ENCODE measurements around the gene LPCAT3. TPM values are rescaled to one million over a fixed set of nuclear protein-coding genes. Genes with fewer than 3 reads are reported as not detected.

LPCAT3 gene
- 10.6 and 21.0 TPM in 2 replicates for total RNA-seq

DNA sequence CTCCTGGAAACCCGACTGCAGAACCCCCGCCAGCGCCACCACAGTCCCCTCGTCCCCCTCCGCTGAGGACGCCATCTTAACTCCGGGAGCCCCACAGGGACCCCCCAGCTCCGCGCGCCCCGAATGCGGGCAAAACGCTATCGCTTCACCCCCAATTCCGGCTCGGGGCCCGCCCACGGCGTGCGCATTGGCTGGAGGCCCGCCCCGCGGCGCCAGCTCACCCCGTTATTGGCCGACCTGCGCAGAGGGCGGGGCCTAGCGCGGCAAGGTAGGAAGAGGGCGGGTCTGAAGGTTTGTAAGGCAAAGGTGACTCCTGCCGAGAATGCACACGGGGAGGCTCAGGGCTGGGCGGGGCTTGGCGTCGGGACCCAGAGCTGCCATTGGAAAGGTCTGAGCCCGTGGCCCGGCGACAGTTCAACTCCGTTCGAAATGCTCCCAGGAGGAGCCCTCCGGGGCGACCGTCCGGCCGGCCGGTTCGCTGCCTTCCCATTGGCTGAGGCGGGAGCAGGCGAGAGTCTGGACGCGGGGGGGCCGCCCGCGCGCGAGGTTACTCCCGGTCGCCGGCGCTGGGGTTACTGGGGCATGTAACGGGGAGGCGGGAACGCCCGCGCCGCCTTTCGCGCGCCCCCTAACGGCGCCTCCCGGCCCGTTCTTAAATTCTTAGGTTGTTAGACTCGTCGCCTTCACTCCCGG lies at the start of gene LPCAT3:
TSS of gene LPCAT3 (minus strand) at position 127 of the 693 bp plus-strand sequence. CDS start at position 75, 52 bp downstream.

GRCh38 chr12:7060353-7060954 lies 42.2 kb upstream of the LPCAT3 start, which contains the start of gene C1S:
Gene C1S, plus strand, starts transcription at chr12:7060718. Its CDS starts 1,195 bp downstream, at chr12:7061913.

GRCh38 chr12:6950811-6951540 lies 67.3 kb downstream of the LPCAT3 start, which contains the start of gene PTPN6:
Gene PTPN6, plus strand, starts transcription at chr12:6951356. Its CDS starts 157 bp downstream, at chr12:6951513.

GRCh38 chr12:6943722-6944380 lies 74.4 kb downstream of the LPCAT3 start, which contains the start of the genes C12orf57 and RNU7-1:
Gene C12orf57, plus strand, starts transcription at chr12:6944022. Its CDS starts 100 bp downstream, at chr12:6944122.
Gene RNU7-1, plus strand, starts transcription at chr12:6943816.

DNA sequence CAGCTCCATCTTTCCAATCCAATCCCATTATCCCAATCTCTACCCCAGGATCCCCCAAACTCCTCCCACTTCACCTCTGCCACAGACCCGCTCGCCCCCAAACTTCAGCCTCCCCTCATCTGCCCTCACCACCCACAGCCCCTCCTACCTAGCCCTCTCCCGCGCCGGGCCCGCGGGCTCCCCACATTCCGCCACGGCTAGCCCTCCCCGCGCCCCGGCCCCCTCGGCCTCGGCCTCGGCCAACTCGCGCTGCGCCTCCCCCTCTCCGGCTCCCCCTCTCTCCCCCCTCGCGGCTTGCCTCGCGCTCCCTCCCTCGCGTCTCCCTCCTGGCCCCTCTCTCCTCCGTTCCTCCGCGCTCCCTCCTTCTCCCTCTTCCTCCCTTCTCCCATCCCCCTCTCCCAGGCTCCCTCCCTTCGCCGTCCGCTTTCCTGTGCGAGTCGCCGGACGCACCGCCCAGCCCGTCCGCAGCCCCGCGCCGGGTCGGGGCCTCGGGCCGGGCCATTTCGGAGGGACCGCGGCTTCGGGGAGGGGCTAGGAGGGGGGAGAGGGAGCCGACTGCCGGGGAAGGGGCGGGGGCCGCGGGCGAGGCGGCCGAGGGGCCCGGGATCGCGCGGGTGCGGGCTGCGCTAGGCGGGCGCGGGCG lies 90.8 kb downstream of the LPCAT3 start, which contains the start of gene ATN1:
TSS of gene ATN1 (plus strand) at position 581 of the 643 bp plus-strand sequence. CDS start 6,043 bp downstream, outside the sequence.

Other genes starting within 250 kb of the LPCAT3 start
- gene LAG3, start 246.0 kb downstream of the LPCAT3 start, total RNA-seq, result 0.07 TPM in 1 of 2 replicates, not detected in the other
- 0.21 TPM in 1 of 2 replicates, not detected in the other for gene CD4, start 228.9 kb downstream of the LPCAT3 start, total RNA-seq
- gene GPR162, start 196.7 kb downstream of the LPCAT3 start, total RNA-seq, result under 0.01 TPM in 1 of 2 replicates, not detected in the other
- 18.8 and 20.6 TPM in 2 replicates for gene P3H3, start 190.1 kb downstream of the LPCAT3 start, total RNA-seq
- gene GNB3, start 177.6 kb downstream of the LPCAT3 start, total RNA-seq, result 0.34 and 0.78 TPM in 2 replicates
- 0.57 and 0.68 TPM in 2 replicates for gene CDCA3, start 167.2 kb downstream of the LPCAT3 start, total RNA-seq
- gene USP5, start 166.3 kb downstream of the LPCAT3 start, total RNA-seq, result 44.8 and 68.4 TPM in 2 replicates
- gene TPI1, start 150.9 kb downstream of the LPCAT3 start, total RNA-seq, result 571 and 622 TPM in 2 replicates
- 5.6 and 15.0 TPM in 2 replicates for gene SPSB2, start 145.2 kb downstream of the LPCAT3 start, total RNA-seq
- gene LRRC23, start 113.7 kb downstream of the LPCAT3 start, total RNA-seq, result 8.2 and 9.8 TPM in 2 replicates
- gene ENO2, start 103.9 kb downstream of the LPCAT3 start, total RNA-seq, result 3.1 and 14.0 TPM in 2 replicates
- 5.1 and 27.6 TPM in 2 replicates for gene ATN1, start 90.5 kb downstream of the LPCAT3 start, total RNA-seq
- not detected in 2 replicates for gene RNU7-1, start 74.7 kb downstream of the LPCAT3 start, total RNA-seq
- 52.6 and 80.0 TPM in 2 replicates for gene C12orf57, start 74.5 kb downstream of the LPCAT3 start, total RNA-seq
- 12.3 and 17.4 TPM in 2 replicates for gene PTPN6, start 67.1 kb downstream of the LPCAT3 start, total RNA-seq
- gene PHB2, start 47.8 kb downstream of the LPCAT3 start, total RNA-seq, result 63.6 and 112 TPM in 2 replicates
- 42.0 and 88.2 TPM in 2 replicates for gene EMG1, start 47.6 kb downstream of the LPCAT3 start, total RNA-seq
- gene C1S, start 42.2 kb upstream of the LPCAT3 start, total RNA-seq, result 3.1 and 66.9 TPM in 2 replicates
- gene C1R, start 74.0 kb upstream of the LPCAT3 start, total RNA-seq, result 2.1 and 50.6 TPM in 2 replicates
- 10.6 and 23.3 TPM in 2 replicates for gene C1RL, start 90.7 kb upstream of the LPCAT3 start, total RNA-seq
- not detected in 2 replicates for gene RBP5, start 110.4 kb upstream of the LPCAT3 start, total RNA-seq
- 8.2 and 28.2 TPM in 2 replicates for gene CLSTN3, start 111.9 kb upstream of the LPCAT3 start, total RNA-seq
- 31.1 and 32.7 TPM in 2 replicates for gene PEX5, start 171.2 kb upstream of the LPCAT3 start, total RNA-seq